GM12874 (cell line): Measurements from ENCODE around the gene PTP4A1.

Experiments used
- CTCF ChIP-seq: IDR thresholded peaks from 2 replicates; pipeline ENCODE4 v1.5.1; 2011; ENCODE audit warnings: low read depth, mild to moderate bottlenecking, control low read depth, low read length, moderate library complexity; ENCODE audit not compliant: insufficient read depth

The PTP4A1 gene

GRCh38 chr6:63572044-63572746, at the start of gene PTP4A1, which contains the start of gene LOC128125822:
Gene PTP4A1 (plus strand): TSS chr6:63572480. CDS start chr6:63576881, 4,401 bp downstream.
Gene LOC128125822 (plus strand): TSS chr6:63572480.
- no peak for TF ChIP-seq CTCF

GRCh38 chr6:63523630-63524029, 48.6 kb upstream of the PTP4A1 start:
- TF ChIP-seq CTCF, result no peak

GRCh38 chr6:63525186-63525878, 46.9 kb upstream of the PTP4A1 start:
- TF ChIP-seq CTCF, result no peak

GRCh38 chr6:63526931-63527330, 45.3 kb upstream of the PTP4A1 start:
- no peak for TF ChIP-seq CTCF

GRCh38 chr6:63527658-63528514, 44.4 kb upstream of the PTP4A1 start:
- TF ChIP-seq CTCF, result no peak

- no peak for TF ChIP-seq CTCF
Measured at GRCh38 chr6:63529498-63529897, 42.8 kb upstream of the PTP4A1 start.

- TF ChIP-seq CTCF, result no peak
Measured at GRCh38 chr6:63530182-63530581, 42.1 kb upstream of the PTP4A1 start.
